KOPT-K1 (cell line): Measurements from ENCODE around the gene HMX3.

Experiments used
- H3K27ac ChIP-seq: fragments of 200-600 bp; sonication (generic); 2 replicates; pipeline ENCODE4 v1.5.1; 2016; ENCODE audit warnings: antibody characterized with exemption, mild to moderate bottlenecking, low read depth, low read length; ENCODE audit not compliant: poor library complexity, severe bottlenecking
- H3K36me3 ChIP-seq: fragments of 200-600 bp; sonication (generic); 2 replicates; pipeline ENCODE4 v1.5.1; 2017; ENCODE audit warnings: antibody characterized with exemption, mild to moderate bottlenecking, low read length, moderate library complexity; ENCODE audit not compliant: insufficient read depth
- H3K9me3 ChIP-seq: fragments of 200-600 bp; sonication (generic); 2 replicates; pipeline ENCODE4 v1.5.1; 2017; ENCODE audit warnings: antibody characterized with exemption, low read length, mild to moderate bottlenecking; ENCODE audit not compliant: insufficient read depth, poor library complexity, severe bottlenecking

Gene HMX3

GRCh38 chr10:123150271-123150985, 14.7 kb downstream of the HMX3 start:
- Histone ChIP-seq H3K27ac (no peak overlapping the region), H3K36me3 (peaks cover 7% of the 10 kb centered on the region), H3K9me3 (peaks cover 25% of the 10 kb centered on the region)

GRCh38 chr10:123150986-123151736, 15.4 kb downstream of the HMX3 start:
- peaks cover 25% of the 10 kb centered on the region for H3K9me3 ChIP-seq

GRCh38 chr10:123151737-123152135, 16.0 kb downstream of the HMX3 start:
- Histone ChIP-seq H3K27ac (no peak overlapping the region), H3K9me3 (peaks cover 25% of the 10 kb centered on the region), H3K36me3 (peaks cover 20% of the 10 kb centered on the region)

More at GRCh38 chr10:123150986-123151736, 15.4 kb downstream of the HMX3 start:
- Histone ChIP-seq H3K36me3 (peaks cover 14% of the 10 kb centered on the region), H3K27ac (no peak overlapping the region)

GRCh38 chr10:123153486-123154091, 17.8 kb downstream of the HMX3 start:
- Histone ChIP-seq H3K9me3 (peaks cover 13% of the 10 kb centered on the region), H3K36me3 (peaks cover 39% of the 10 kb centered on the region), H3K27ac (peak overlapping the region; percentile 97)

GRCh38 chr10:123154092-123154710, 18.4 kb downstream of the HMX3 start, which contains the start of gene BUB3:
TSS of gene BUB3 (plus strand) at chr10:123154402. CDS start at chr10:123154918, 516 bp downstream.
- peaks cover 9% of the 10 kb centered on the region for H3K9me3 ChIP-seq
- H3K36me3 ChIP-seq: peaks cover 45% of the 10 kb centered on the region
- peak within 1 kb of the TSS; percentile 97 for H3K27ac ChIP-seq

- peak overlapping the region; percentile 97 for H3K27ac ChIP-seq
- peaks cover 52% of the 10 kb centered on the region for H3K36me3 ChIP-seq
- peaks cover 8% of the 10 kb centered on the region for H3K9me3 ChIP-seq
These were observed 19.1 kb downstream of the HMX3 start for GRCh38 chr10:123154711-123155505.

GRCh38 chr10:123156078-123156477, 20.3 kb downstream of the HMX3 start:
- peaks cover 59% of the 10 kb centered on the region for H3K36me3 ChIP-seq

GRCh38 chr10:123157210-123157609, 21.4 kb downstream of the HMX3 start:
- Histone ChIP-seq H3K9me3 (no peaks in the 10 kb centered on the region), H3K27ac (no peak overlapping the region), H3K36me3 (peaks cover 70% of the 10 kb centered on the region)

More at GRCh38 chr10:123156078-123156477, 20.3 kb downstream of the HMX3 start:
- no peaks in the 10 kb centered on the region for H3K9me3 ChIP-seq
- no peak overlapping the region for H3K27ac ChIP-seq

- no peak overlapping the region for H3K27ac ChIP-seq
- H3K36me3 ChIP-seq: peaks cover 85% of the 10 kb centered on the region
- no peaks in the 10 kb centered on the region for H3K9me3 ChIP-seq
These were observed 22.9 kb downstream of the HMX3 start for GRCh38 chr10:123158682-123159081.

GRCh38 chr10:123160311-123160980, 24.7 kb downstream of the HMX3 start:
- H3K36me3 ChIP-seq: peaks cover 95% of the 10 kb centered on the region
- peak overlapping the region; percentile 34 for H3K27ac ChIP-seq
- no peaks in the 10 kb centered on the region for H3K9me3 ChIP-seq

GRCh38 chr10:123164319-123164718, 28.5 kb downstream of the HMX3 start:
- Histone ChIP-seq H3K36me3 (peaks cover 95% of the 10 kb centered on the region), H3K9me3 (no peaks in the 10 kb centered on the region), H3K27ac (no peak overlapping the region)

- Histone ChIP-seq H3K9me3 (no peaks in the 10 kb centered on the region), H3K36me3 (peaks cover 99% of the 10 kb centered on the region), H3K27ac (no peak overlapping the region)
These were observed 29.8 kb downstream of the HMX3 start for GRCh38 chr10:123165445-123166072.

- Histone ChIP-seq H3K9me3 (no peaks in the 10 kb centered on the region), H3K27ac (no peak overlapping the region), H3K36me3 (peaks cover 99% of the 10 kb centered on the region)
These were observed 30.8 kb downstream of the HMX3 start for GRCh38 chr10:123166618-123167017.
